GM12878 (cell line): ENCODE results near the gene SLC28A1. TPM values are rescaled to one million over a fixed set of nuclear protein-coding genes. Genes with fewer than 3 reads are reported as not detected.

Experiments used
- ATAC-seq: fragments of 200-7000 bp; cut with Tn5 transposase; 3 replicates; pipeline ENCODE4 v1.9.1; 2020; ENCODE audit warnings: mild to moderate bottlenecking, moderate library complexity
- BruUV-seq: library from RNA; stranded (reverse); fragments of 400-500 nt; replicated peaks from 2 replicates; lab custom pipeline; 2021; lab: Mats Ljungman, UMichigan
- CTCF ChIA-PET: fragments of 300-600 bp; sonication (Branson Sonifier 250); formaldehyde crosslinking; extraction: SDS; loops from one replicate; lab custom pipeline; 2021; ENCODE audit warnings: inconsistent platforms; lab: Yijun Ruan, JAX
- POLR2A ChIA-PET: fragments of 350-600 bp; formaldehyde crosslinking; extraction: SDS; loops from one replicate; lab custom pipeline; 2021; ENCODE audit warnings: inconsistent platforms; lab: Charles Lee
- RAD21 ChIA-PET: fragments of 300-600 bp; sonication (Branson Sonifier 250); formaldehyde crosslinking; loops from one replicate; lab custom pipeline; 2023; ENCODE audit warnings: antibody characterized with exemption; ENCODE audit not compliant: unreplicated experiment; lab: Charles Lee
- SMC1A ChIA-PET: fragments of 300-600 bp; sonication (Branson Sonifier 250); formaldehyde crosslinking; loops from one replicate; lab custom pipeline; 2023; ENCODE audit not compliant: unreplicated experiment, uncharacterized antibody; lab: Charles Lee
- DNase-seq: peaks from one replicate; pipeline ENCODE4 v3.0.0-alpha.2; 2011; ENCODE audit warnings: low read depth, low spot score
- FAIRE-seq: peaks from 3 replicates; lab custom pipeline; 2011; peaks lifted over from hg19 to GRCh38; lab: Jason Lieb, UNC
- H2AFZ ChIP-seq: 2 replicates; pipeline ENCODE4 v1.6.0; 2011; ENCODE audit warnings: low read depth, low read length, control low read depth; ENCODE audit not compliant: control insufficient read depth
- H3K27ac ChIP-seq: 2 replicates; pipeline ENCODE4 v1.5.1; 2011; ENCODE audit warnings: control low read depth; ENCODE audit not compliant: control insufficient read depth, insufficient read depth
- H3K27me3 ChIP-seq, 2 experiments: replicated peaks in 1 of 2; 2 replicates each; pipeline versions ENCODE4 v1.6.0 to v1.6.1; 2011; ENCODE audit warnings: low read length in 1 of 2; ENCODE audit not compliant: control insufficient read depth in 2 of 2, insufficient read depth in 2 of 2
- H3K36me3 ChIP-seq, 2 experiments: 2 replicates each; pipeline ENCODE4 v1.5.1; 2011; ENCODE audit warnings: low read length in 1 of 2; ENCODE audit not compliant: control insufficient read depth in 2 of 2, insufficient read depth in 2 of 2
- H3K4me1 ChIP-seq: 2 replicates; pipeline ENCODE4 v1.6.1; 2011; ENCODE audit warnings: mild to moderate bottlenecking, low read length, moderate library complexity, mixed read lengths; ENCODE audit not compliant: control insufficient read depth, insufficient read depth
- H3K4me2 ChIP-seq: 2 replicates; pipeline ENCODE4 v1.6.0; 2011; ENCODE audit warnings: control low read depth; ENCODE audit not compliant: control insufficient read depth, insufficient read depth
- H3K4me3 ChIP-seq: fragments of 200-600 bp; sonication (generic); 2 replicates; pipeline ENCODE4 v1.5.1; 2016
- H3K79me2 ChIP-seq: 2 replicates; pipeline ENCODE4 v1.6.0; 2011; ENCODE audit warnings: low read length; ENCODE audit not compliant: control insufficient read depth, insufficient read depth
- H3K9ac ChIP-seq: 2 replicates; pipeline ENCODE4 v1.8.0; 2011; ENCODE audit warnings: low read length, control low read depth, mixed read lengths; ENCODE audit not compliant: control insufficient read depth, insufficient read depth
- H3K9me3 ChIP-seq: replicated peaks from 3 replicates; pipeline ENCODE4 v1.5.1; 2011; ENCODE audit warnings: mild to moderate bottlenecking, low read length; ENCODE audit not compliant: control insufficient read depth, insufficient read depth
- H4K20me1 ChIP-seq: 2 replicates; pipeline ENCODE4 v1.6.0; 2011; ENCODE audit not compliant: control insufficient read depth, insufficient read depth
- CBX3 ChIP-seq: fragments of 200-600 bp; sonication (generic); IDR thresholded peaks from 2 replicates; pipeline ENCODE4 v1.6.1; 2016; ENCODE audit warnings: low read depth, borderline replicate concordance
- CBX5 ChIP-seq: sonication (generic); IDR thresholded peaks from 2 replicates; pipeline ENCODE4 v1.6.1; 2016; ENCODE audit warnings: low read depth, moderate library complexity, mild to moderate bottlenecking, inconsistent platforms
- E2F8 ChIP-seq: fragments of 450-650 bp; IDR thresholded peaks from 2 replicates; pipeline ENCODE4 v1.6.1; 2018; ENCODE audit warnings: mild to moderate bottlenecking, low read depth, moderate library complexity; ENCODE audit not compliant: partially characterized antibody
- EGR1 ChIP-seq, 2 experiments: IDR thresholded peaks; 1 replicate in 1 of 2; 2 replicates in 1 of 2; pipeline ENCODE4 v1.6.1; 2011 to 2012; ENCODE audit warnings: low read depth in 2 of 2, low read length in 2 of 2, borderline replicate concordance in 1 of 2, mild to moderate bottlenecking in 1 of 2, moderate library complexity in 1 of 2
- HDAC6 ChIP-seq: fragments of 200-600 bp; sonication (generic); IDR thresholded peaks from one replicate; pipeline ENCODE4 v1.8.0; 2017; ENCODE audit warnings: antibody characterized with exemption; ENCODE audit not compliant: unreplicated experiment
- JUND ChIP-seq: IDR thresholded peaks from 2 replicates; pipeline ENCODE4 v1.6.1; 2012; ENCODE audit warnings: low read depth, mild to moderate bottlenecking, low read length, improper control_type of control experiment, moderate library complexity
- KAT2A ChIP-seq: conservative IDR thresholded peaks from 2 replicates; pipeline ENCODE4 v1.6.1; 2011; ENCODE audit warnings: low read depth, low read length; ENCODE audit not compliant: control insufficient read depth
- KLF5 ChIP-seq: fragments of 450-650 bp; IDR thresholded peaks from 2 replicates; pipeline ENCODE4 v1.6.1; 2014; ENCODE audit warnings: mild to moderate bottlenecking; ENCODE audit not compliant: partially characterized antibody
- NBN ChIP-seq: fragments of 450-650 bp; IDR thresholded peaks from 2 replicates; pipeline ENCODE4 v1.6.1; 2016
- NR2C2 ChIP-seq: IDR thresholded peaks from 2 replicates; pipeline ENCODE4 v1.6.1; 2011; ENCODE audit warnings: borderline replicate concordance, low read depth; ENCODE audit not compliant: control insufficient read depth, insufficient read length
- NR2F1 ChIP-seq: fragments of 450-650 bp; conservative IDR thresholded peaks from 2 replicates; pipeline ENCODE4 v1.6.1; 2017; ENCODE audit warnings: mild to moderate bottlenecking
- PAX8 ChIP-seq: fragments of 450-650 bp; IDR thresholded peaks from 2 replicates; pipeline ENCODE4 v1.6.1; 2017; ENCODE audit warnings: mild to moderate bottlenecking, moderate library complexity
- SMC3 ChIP-seq: IDR thresholded peaks from 2 replicates; pipeline ENCODE4 v1.6.1; 2011; ENCODE audit warnings: low read length, improper control_type of control experiment, borderline replicate concordance
- TARDBP ChIP-seq: IDR thresholded peaks from 2 replicates; pipeline ENCODE4 v1.6.1; 2016; ENCODE audit warnings: borderline replicate concordance
- ZBED1 ChIP-seq: IDR thresholded peaks from 2 replicates; pipeline ENCODE4 v1.6.1; 2016; ENCODE audit warnings: borderline replicate concordance
- ZBTB4 ChIP-seq: fragments of 450-650 bp; formaldehyde crosslinking; IDR thresholded peaks from 2 replicates; pipeline ENCODE4 v1.4.0; 2022; ENCODE audit warnings: mild to moderate bottlenecking, moderate library complexity
- ZNF274 ChIP-seq: IDR thresholded peaks from one replicate; pipeline ENCODE4 v1.8.0; 2011; ENCODE audit not compliant: insufficient read length, insufficient read depth
- ZSCAN29 ChIP-seq: fragments of 450-650 bp; IDR thresholded peaks from 2 replicates; pipeline ENCODE4 v1.6.1; 2017; ENCODE audit warnings: mild to moderate bottlenecking, moderate library complexity
- WGBS: methylation state at CpG from one replicate; pipeline ENCODE4 v1.1.6; 2016; ENCODE audit warnings: low lambda C conversion rate; ENCODE audit not compliant: insufficient replicate concordance, insufficient coverage; ENCODE audit errors: missing lambda C conversion rate; 5-methylcytosine and 5-hydroxymethylcytosine counted together
- in situ Hi-C: fragments of 300-500 bp; cut with MboI; formaldehyde crosslinking; loops from 9 replicates; pipeline ENCODE4 v1.14.3; 2018; ENCODE audit warnings: mixed read lengths
- intact Hi-C: fragments of 100-400 bp; cut with micrococcal nuclease; formaldehyde crosslinking; loops from one replicate; pipeline ENCODE4 v1.14.2; 2022; ENCODE audit not compliant: unreplicated experiment
- polyA plus RNA-seq, 11 experiments: library from polyadenylated mRNA; depleted of rRNA in 4 of 11; unstranded in 6 of 11; stranded (reverse) in 5 of 11; fragments of >200 nt; fragmentation: Nextera tagmentation in 4 of 11; fragmentation: Illumina TruSeq in 1 of 11; extraction: Ambion mirVana in 4 of 11; extraction: Trizol in 1 of 11; gene quantifications; 1 replicate in 1 of 11; 2 replicates in 10 of 11; pipeline versions ENCODE4 v1.2.1 to v1.2.3, GENCODE V29; 2011 to 2016; ENCODE audit warnings: inconsistent platforms in 2 of 11, missing spikeins in 2 of 11, low read depth in 1 of 11
- total RNA-seq, 4 experiments: library from RNA; depleted of rRNA in 3 of 4; stranded (reverse); fragments of >200 nt in 3 of 4; fragmentation: Illumina TruSeq in 1 of 4; extraction: Trizol in 1 of 4; gene quantifications; 2 replicates each; pipeline versions ENCODE4 v1.2.1 to v1.2.3, GENCODE V29; 2013 to 2021

Gene SLC28A1
- total and polyA plus RNA-seq, 10 of the 15 experiments (the other 5 are each of a cell fraction or from before 2014, with no cell fraction given): not detected

DNA sequence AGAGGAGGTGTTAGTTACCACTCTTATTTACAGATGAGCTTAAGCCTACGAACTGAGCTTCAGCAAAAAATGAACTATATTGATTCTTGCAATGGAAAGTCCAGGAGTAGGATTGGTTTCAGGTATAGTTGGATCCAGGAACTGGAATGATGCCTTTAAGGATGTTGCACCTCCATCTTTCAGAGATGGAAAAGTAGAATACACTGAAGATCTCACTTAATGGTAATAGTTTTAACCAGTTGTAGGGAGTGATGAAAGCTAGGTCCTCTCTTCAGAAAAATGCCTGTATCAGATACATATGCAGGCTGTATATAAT is 2.5 kb downstream of the SLC28A1 start:
- no peak for ATAC-seq
- intact Hi-C loops: no loop called here
- Histone ChIP-seq H3K79me2 (no peaks in the 10 kb centered on the region), H4K20me1 (no peaks in the 10 kb centered on the region), H3K36me3 (no peaks in the 10 kb centered on the region), H3K4me3 (no peak overlapping the region), H3K27me3 (no peaks in the 10 kb centered on the region), H3K27ac (no peak overlapping the region), H3K4me1 (peaks cover 3% of the 10 kb centered on the region; the same call in 1 of the 2 replicates), H2AFZ (no peak overlapping the region), H3K4me2 (no peak overlapping the region), H3K9ac (no peak overlapping the region), H3K9me3 (no peaks in the 10 kb centered on the region)
- no peak for FAIRE-seq
- ChIA-PET POLR2A (no interaction called here), RAD21 (no interaction called here), SMC1A (no interaction called here), CTCF (interaction anchor here (0.6 to 1.3 kb wide), 2 partner anchors 10 to 41 kb away, joined by 3 read pairs; no protein-coding TSS in a partner anchor)
- 5% methylated on average over 1 of the region's 1 CpG for WGBS
- no TSS peak for BruUV-seq
- in situ Hi-C loops: no loop called here
- TF ChIP-seq CBX3 (no peak), NR2C2 (no peak), E2F8 (no peak), NR2F1 (no peak), ZNF274 (no peak), EGR1 (IDR thresholded peaks at IDR 0.05; ENCODE audit: borderline replicate concordance in 1 of 2, low read depth in 2 of 2, low read length in 2 of 2) (no peak), ZBTB4 (CRISPR knock-in tag) (no peak), NBN (no peak), ZSCAN29 (no peak), CBX5 (no peak), KAT2A (no peak), KLF5 (no peak), JUND (no peak), TARDBP (no peak), ZBED1 (no peak), HDAC6 (no peak), PAX8 (no peak), SMC3 (no peak)
- DNase-seq: no peak
